ENCODE data around the gene TCEANC.

Gene TCEANC

GRCh38 chrX:13684361-13684760 is 31.4 kb downstream of the TCEANC start:
- Histone ChIP-seq H3K27me3 (ENCODE audit: insufficient read depth, poor library complexity, severe bottlenecking) (no peaks in the 10 kb centered on the region), H3K4me3 (replicated peaks; ENCODE audit: insufficient read depth, low read length) (no peak overlapping the region), H3K27ac (replicated peaks) (no peak overlapping the region)
- no peak for TF ChIP-seq SPI1 (IDR thresholded peaks at IDR 0.05; ENCODE audit: borderline replicate concordance, low read depth)
- DNase-seq (ENCODE audit: low read depth in 1 of 2, low spot score in 1 of 2), result no peak

DNA sequence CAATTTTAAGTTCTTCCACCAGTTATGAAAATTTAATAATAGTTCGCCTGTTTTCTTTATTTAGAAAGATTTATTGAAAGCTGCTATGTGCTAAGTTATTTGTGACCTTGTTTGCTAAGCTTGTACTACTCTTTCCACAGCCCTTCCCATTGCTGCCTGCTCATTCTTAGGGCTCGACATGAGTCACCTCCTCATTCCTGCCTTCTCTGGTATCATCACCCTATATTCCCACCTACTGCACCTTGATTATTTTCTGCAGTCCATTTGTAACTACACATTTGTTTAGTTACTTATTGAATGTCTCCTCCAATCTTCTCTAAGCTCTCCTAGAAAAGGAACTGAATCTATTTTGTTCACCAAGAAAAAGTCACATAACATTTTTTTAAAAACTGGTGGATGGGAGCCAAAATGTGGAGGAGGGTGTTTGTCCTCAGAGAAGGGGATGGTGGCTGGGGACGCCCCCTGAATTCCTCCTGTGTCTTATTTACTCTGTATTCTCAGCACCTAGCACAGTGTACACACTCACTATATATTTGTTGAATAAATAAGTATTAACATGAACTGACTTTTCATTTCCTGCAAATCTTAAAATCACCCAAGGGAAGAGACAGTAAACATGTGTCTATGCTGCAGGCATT is 32.3 kb downstream of the TCEANC start:
- Histone ChIP-seq H3K27me3 (ENCODE audit: insufficient read depth, poor library complexity, severe bottlenecking) (no peaks in the 10 kb centered on the region), H3K4me3 (replicated peaks; ENCODE audit: insufficient read depth, low read length) (no peak overlapping the region), H3K27ac (replicated peaks) (no peak overlapping the region)
- TF ChIP-seq SPI1 (IDR thresholded peaks at IDR 0.05; ENCODE audit: borderline replicate concordance, low read depth), result no peak
- DNase-seq (ENCODE audit: low read depth in 1 of 2, low spot score in 1 of 2), result no peak

- TF ChIP-seq, protein P1, sequence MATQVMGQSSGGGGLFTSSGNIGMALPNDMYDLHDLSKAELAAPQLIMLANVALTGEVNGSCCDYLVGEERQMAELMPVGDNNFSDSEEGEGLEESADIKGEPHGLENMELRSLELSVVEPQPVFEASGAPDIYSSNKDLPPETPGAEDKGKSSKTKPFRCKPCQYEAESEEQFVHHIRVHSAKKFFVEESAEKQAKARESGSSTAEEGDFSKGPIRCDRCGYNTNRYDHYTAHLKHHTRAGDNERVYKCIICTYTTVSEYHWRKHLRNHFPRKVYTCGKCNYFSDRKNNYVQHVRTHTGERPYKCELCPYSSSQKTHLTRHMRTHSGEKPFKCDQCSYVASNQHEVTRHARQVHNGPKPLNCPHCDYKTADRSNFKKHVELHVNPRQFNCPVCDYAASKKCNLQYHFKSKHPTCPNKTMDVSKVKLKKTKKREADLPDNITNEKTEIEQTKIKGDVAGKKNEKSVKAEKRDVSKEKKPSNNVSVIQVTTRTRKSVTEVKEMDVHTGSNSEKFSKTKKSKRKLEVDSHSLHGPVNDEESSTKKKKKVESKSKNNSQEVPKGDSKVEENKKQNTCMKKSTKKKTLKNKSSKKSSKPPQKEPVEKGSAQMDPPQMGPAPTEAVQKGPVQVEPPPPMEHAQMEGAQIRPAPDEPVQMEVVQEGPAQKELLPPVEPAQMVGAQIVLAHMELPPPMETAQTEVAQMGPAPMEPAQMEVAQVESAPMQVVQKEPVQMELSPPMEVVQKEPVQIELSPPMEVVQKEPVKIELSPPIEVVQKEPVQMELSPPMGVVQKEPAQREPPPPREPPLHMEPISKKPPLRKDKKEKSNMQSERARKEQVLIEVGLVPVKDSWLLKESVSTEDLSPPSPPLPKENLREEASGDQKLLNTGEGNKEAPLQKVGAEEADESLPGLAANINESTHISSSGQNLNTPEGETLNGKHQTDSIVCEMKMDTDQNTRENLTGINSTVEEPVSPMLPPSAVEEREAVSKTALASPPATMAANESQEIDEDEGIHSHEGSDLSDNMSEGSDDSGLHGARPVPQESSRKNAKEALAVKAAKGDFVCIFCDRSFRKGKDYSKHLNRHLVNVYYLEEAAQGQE (IDR thresholded peaks at IDR 0.05; ENCODE audit: insufficient replicate concordance, low read depth), result no peak
- TF ChIP-seq, protein P2, sequence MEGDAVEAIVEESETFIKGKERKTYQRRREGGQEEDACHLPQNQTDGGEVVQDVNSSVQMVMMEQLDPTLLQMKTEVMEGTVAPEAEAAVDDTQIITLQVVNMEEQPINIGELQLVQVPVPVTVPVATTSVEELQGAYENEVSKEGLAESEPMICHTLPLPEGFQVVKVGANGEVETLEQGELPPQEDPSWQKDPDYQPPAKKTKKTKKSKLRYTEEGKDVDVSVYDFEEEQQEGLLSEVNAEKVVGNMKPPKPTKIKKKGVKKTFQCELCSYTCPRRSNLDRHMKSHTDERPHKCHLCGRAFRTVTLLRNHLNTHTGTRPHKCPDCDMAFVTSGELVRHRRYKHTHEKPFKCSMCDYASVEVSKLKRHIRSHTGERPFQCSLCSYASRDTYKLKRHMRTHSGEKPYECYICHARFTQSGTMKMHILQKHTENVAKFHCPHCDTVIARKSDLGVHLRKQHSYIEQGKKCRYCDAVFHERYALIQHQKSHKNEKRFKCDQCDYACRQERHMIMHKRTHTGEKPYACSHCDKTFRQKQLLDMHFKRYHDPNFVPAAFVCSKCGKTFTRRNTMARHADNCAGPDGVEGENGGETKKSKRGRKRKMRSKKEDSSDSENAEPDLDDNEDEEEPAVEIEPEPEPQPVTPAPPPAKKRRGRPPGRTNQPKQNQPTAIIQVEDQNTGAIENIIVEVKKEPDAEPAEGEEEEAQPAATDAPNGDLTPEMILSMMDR (IDR thresholded peaks at IDR 0.05; ENCODE audit: insufficient read depth, low read length), result no peak
- TF ChIP-seq GABPA (IDR thresholded peaks at IDR 0.05; ENCODE audit: low read depth), result no peak
- TF ChIP-seq POLR2AphosphoS5 (IDR thresholded peaks at IDR 0.05; ENCODE audit: low read depth), result no peak
- TF ChIP-seq SPI1 (IDR thresholded peaks at IDR 0.05; ENCODE audit: borderline replicate concordance, low read depth), result no peak
- Histone ChIP-seq H3K27ac (replicated peaks) (peak overlapping the region; percentile 71; the same call in 1 of the 2 replicates), H3K4me3 (replicated peaks; ENCODE audit: insufficient read depth, low read length) (no peak overlapping the region), H3K27me3 (ENCODE audit: insufficient read depth, poor library complexity, severe bottlenecking) (peaks cover 3% of the 10 kb centered on the region)
- no peak for DNase-seq (ENCODE audit: low read depth in 1 of 2, low spot score in 1 of 2)
Measured at GRCh38 chrX:13687203-13687602, 34.3 kb downstream of the TCEANC start.

DNA sequence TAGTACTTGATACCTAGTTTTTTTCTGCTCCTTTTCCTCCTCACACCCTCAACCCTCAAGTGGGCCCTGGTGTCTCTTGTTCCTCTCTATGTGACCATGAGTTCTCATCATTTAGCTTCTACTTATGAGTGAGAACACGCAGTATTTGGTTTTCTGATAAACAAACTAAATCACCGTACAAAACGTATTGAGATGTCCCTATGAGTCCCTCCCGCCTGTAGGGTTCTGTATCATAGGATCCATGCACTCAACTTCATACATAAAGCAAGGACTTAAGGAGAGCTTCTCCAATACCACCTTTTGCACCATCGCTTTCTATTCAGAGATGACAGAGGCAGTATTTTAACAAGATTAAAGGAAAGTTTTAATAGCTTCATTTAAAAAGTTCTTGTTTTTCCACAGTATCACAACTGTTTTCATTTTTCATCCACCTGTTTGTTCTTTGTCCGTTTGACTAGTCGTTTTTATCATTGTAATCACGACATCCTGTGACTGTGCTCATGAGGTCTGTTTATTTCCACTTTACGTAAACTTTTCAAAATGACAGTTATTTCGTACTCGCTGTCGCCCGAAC is 35.5 kb downstream of the TCEANC start:
- DNase-seq (ENCODE audit: low read depth in 1 of 2, low spot score in 1 of 2), result no peak
- H3K27me3 ChIP-seq (ENCODE audit: insufficient read depth, poor library complexity, severe bottlenecking), result peaks cover 3% of the 10 kb centered on the region
- peak overlapping the region; percentile 65 for H3K4me3 ChIP-seq (replicated peaks; ENCODE audit: insufficient read depth, low read length)
- TF ChIP-seq SPI1 (IDR thresholded peaks at IDR 0.05; ENCODE audit: borderline replicate concordance, low read depth) (no peak), POLR2AphosphoS5 (IDR thresholded peaks at IDR 0.05; ENCODE audit: low read depth) (no peak), GABPA (IDR thresholded peaks at IDR 0.05; ENCODE audit: low read depth) (no peak)
- TF ChIP-seq, protein P2 (IDR thresholded peaks at IDR 0.05; ENCODE audit: insufficient read depth, low read length), result no peak
- TF ChIP-seq, protein P1 (IDR thresholded peaks at IDR 0.05; ENCODE audit: insufficient replicate concordance, low read depth), result no peak
- H3K27ac ChIP-seq (replicated peaks), result peak overlapping the region; percentile 71

Data from HL-60 (cell line).